Measurements from ENCODE around the gene CAMSAP1.

The CAMSAP1 gene

GRCh38 chr9:135840107-135840506 lies 67.2 kb downstream of the CAMSAP1 start:
- no peak overlapping the region for H3K18ac ChIP-seq (ENCODE audit: low read depth in 1 of 2, low read length in 2 of 2)
- H4K8ac ChIP-seq (ENCODE audit: low read length), result no peak overlapping the region
- H2BK120ac ChIP-seq (ENCODE audit: low read depth, low read length), result no peak overlapping the region
- no peak overlapping the region for H3K4me2 ChIP-seq (ENCODE audit: low read length, poor library complexity, severe bottlenecking)
- H3K27me3 ChIP-seq (ENCODE audit: control insufficient read depth in 1 of 2, insufficient read depth in 1 of 2, low read length in 2 of 2), result no peaks in the 10 kb centered on the region
- H3K4me1 ChIP-seq (ENCODE audit: control insufficient read depth, insufficient read depth, low read depth, low read length), result peaks cover 11% of the 10 kb centered on the region
- H3K36me3 ChIP-seq (ENCODE audit: control insufficient read depth in 1 of 2, insufficient read depth in 2 of 2, low read depth in 1 of 2, low read length in 2 of 2), result peaks cover 8 to 34% of the 10 kb centered on the region in 2 experiments
- no peak overlapping the region for H3K14ac ChIP-seq (ENCODE audit: low read length in 2 of 2)
- no peak overlapping the region for H2BK12ac ChIP-seq (ENCODE audit: low read length in 2 of 2)
- H4K91ac ChIP-seq (ENCODE audit: low read length), result no peak overlapping the region
- peak overlapping the region in 1 of 2 experiments; percentile 26 for H3K23ac ChIP-seq (ENCODE audit: low read length in 2 of 2)
- no peak overlapping the region for H2AK5ac ChIP-seq (ENCODE audit: low read length, severe bottlenecking)
- H3K4me3 ChIP-seq (ENCODE audit: insufficient read depth in 1 of 2, low read depth in 1 of 2, low read length in 2 of 2), result no peak overlapping the region
- H3K9me3 ChIP-seq (ENCODE audit: control insufficient read depth, low read length), result peaks cover 6% of the 10 kb centered on the region
- no peak overlapping the region for H3K9ac ChIP-seq (ENCODE audit: low read length)
- WGBS, result 96% methylated on average over 9 of the region's 9 CpGs
- H2BK5ac ChIP-seq (ENCODE audit: low read depth, low read length, poor library complexity, severe bottlenecking), result no peak overlapping the region
- H3K27ac ChIP-seq (ENCODE audit: low read length, poor library complexity, severe bottlenecking), result no peak overlapping the region
- H3K79me1 ChIP-seq (replicated peaks; ENCODE audit: low read length, poor library complexity, severe bottlenecking), result peaks cover 35% of the 10 kb centered on the region
- no peak overlapping the region for H3K4ac ChIP-seq (ENCODE audit: low read depth in 1 of 2, low read length in 2 of 2)
- H2BK15ac ChIP-seq (ENCODE audit: low read depth, poor library complexity, severe bottlenecking), result no peak overlapping the region
- DNase-seq, result no peak
- no peak overlapping the region for H2AFZ ChIP-seq (ENCODE audit: low read depth, low read length)

DNA sequence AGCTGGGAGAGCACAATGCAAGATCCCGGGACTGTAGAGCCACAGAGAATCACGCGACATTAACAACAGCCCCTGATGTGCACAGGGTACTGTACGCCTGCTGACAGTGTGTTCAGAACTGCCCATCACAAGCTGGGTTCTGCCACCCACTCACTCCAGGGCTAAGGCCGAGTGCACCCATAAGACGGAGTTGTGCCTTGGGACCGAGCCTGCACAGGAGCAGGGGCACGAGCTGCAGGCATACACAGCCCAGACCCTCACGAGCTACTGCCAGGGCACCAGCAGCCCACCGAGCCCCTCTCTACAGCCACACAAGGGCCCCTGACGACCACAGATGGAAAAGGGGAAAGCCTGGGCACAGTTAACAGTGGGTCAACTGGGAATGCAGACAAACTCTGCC lies 67.8 kb downstream of the CAMSAP1 start:
- peaks cover 39% of the 10 kb centered on the region for H3K79me1 ChIP-seq (replicated peaks; ENCODE audit: low read length, poor library complexity, severe bottlenecking)
- H3K36me3 ChIP-seq (ENCODE audit: control insufficient read depth in 1 of 2, insufficient read depth in 2 of 2, low read depth in 1 of 2, low read length in 2 of 2), result peaks cover 8 to 38% of the 10 kb centered on the region in 2 experiments
- H3K9me3 ChIP-seq (ENCODE audit: control insufficient read depth, low read length), result peaks cover 6% of the 10 kb centered on the region
- H3K18ac ChIP-seq (ENCODE audit: low read depth in 1 of 2, low read length in 2 of 2), result no peak overlapping the region
- H2BK5ac ChIP-seq (ENCODE audit: low read depth, low read length, poor library complexity, severe bottlenecking), result no peak overlapping the region
- H2AFZ ChIP-seq (ENCODE audit: low read depth, low read length), result no peak overlapping the region
- H3K4me3 ChIP-seq (ENCODE audit: insufficient read depth in 1 of 2, low read depth in 1 of 2, low read length in 2 of 2), result no peak overlapping the region
- H3K23ac ChIP-seq (ENCODE audit: low read length in 2 of 2), result no peak overlapping the region
- H2AK5ac ChIP-seq (ENCODE audit: low read length, severe bottlenecking), result no peak overlapping the region
- H3K4me1 ChIP-seq (ENCODE audit: control insufficient read depth, insufficient read depth, low read depth, low read length), result peaks cover 11% of the 10 kb centered on the region
- whole genome bisulfite sequencing, result 98% methylated on average over 11 of the region's 11 CpGs
- DNase-seq, result no peak
- no peaks in the 10 kb centered on the region for H3K27me3 ChIP-seq (ENCODE audit: control insufficient read depth in 1 of 2, insufficient read depth in 1 of 2, low read length in 2 of 2)
- no peak overlapping the region for H4K8ac ChIP-seq (ENCODE audit: low read length)
- no peak overlapping the region for H4K91ac ChIP-seq (ENCODE audit: low read length)
- no peak overlapping the region for H3K14ac ChIP-seq (ENCODE audit: low read length in 2 of 2)
- H2BK12ac ChIP-seq (ENCODE audit: low read length in 2 of 2), result no peak overlapping the region
- no peak overlapping the region for H3K4ac ChIP-seq (ENCODE audit: low read depth in 1 of 2, low read length in 2 of 2)
- no peak overlapping the region for H3K9ac ChIP-seq (ENCODE audit: low read length)
- no peak overlapping the region for H2BK120ac ChIP-seq (ENCODE audit: low read depth, low read length)
- no peak overlapping the region for H3K27ac ChIP-seq (ENCODE audit: low read length, poor library complexity, severe bottlenecking)
- H2BK15ac ChIP-seq (ENCODE audit: low read depth, poor library complexity, severe bottlenecking), result no peak overlapping the region
- H3K4me2 ChIP-seq (ENCODE audit: low read length, poor library complexity, severe bottlenecking), result no peak overlapping the region

DNA sequence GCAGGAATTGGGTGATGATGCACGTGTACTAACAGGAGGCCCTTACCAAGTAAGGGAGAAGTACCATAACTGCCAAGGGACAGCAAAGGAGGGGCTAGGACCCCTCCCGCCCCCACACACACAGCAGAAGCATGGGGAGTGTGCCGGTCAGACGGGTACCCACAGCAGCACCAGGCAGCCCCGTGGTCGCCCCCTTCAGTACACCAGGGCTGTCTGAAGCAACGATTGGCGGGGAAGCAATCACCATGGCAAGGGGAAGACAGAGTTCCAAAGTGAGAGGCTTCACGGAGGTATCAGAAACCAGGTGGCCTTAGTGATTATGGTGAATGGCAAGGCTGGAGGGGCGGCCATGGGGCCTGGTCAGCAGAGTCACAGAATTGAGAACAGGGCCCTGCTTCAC lies 72.2 kb downstream of the CAMSAP1 start:
- Histone ChIP-seq H3K4me1 (ENCODE audit: control insufficient read depth, insufficient read depth, low read depth, low read length) (peaks cover 4% of the 10 kb centered on the region), H3K27me3 (ENCODE audit: control insufficient read depth in 1 of 2, insufficient read depth in 1 of 2, low read length in 2 of 2) (no peaks in the 10 kb centered on the region), H3K14ac (ENCODE audit: low read length in 2 of 2) (no peak overlapping the region), H3K4ac (ENCODE audit: low read depth in 1 of 2, low read length in 2 of 2) (no peak overlapping the region), H2BK120ac (ENCODE audit: low read depth, low read length) (no peak overlapping the region), H3K9ac (ENCODE audit: low read length) (no peak overlapping the region), H2AK5ac (ENCODE audit: low read length, severe bottlenecking) (no peak overlapping the region), H3K27ac (ENCODE audit: low read length, poor library complexity, severe bottlenecking) (no peak overlapping the region), H3K4me3 (ENCODE audit: insufficient read depth in 1 of 2, low read depth in 1 of 2, low read length in 2 of 2) (no peak overlapping the region), H2BK15ac (ENCODE audit: low read depth, poor library complexity, severe bottlenecking) (no peak overlapping the region), H2AFZ (ENCODE audit: low read depth, low read length) (no peak overlapping the region), H3K18ac (ENCODE audit: low read depth in 1 of 2, low read length in 2 of 2) (no peak overlapping the region), H3K9me3 (ENCODE audit: control insufficient read depth, low read length) (no peaks in the 10 kb centered on the region), H3K36me3 (ENCODE audit: control insufficient read depth in 1 of 2, insufficient read depth in 2 of 2, low read depth in 1 of 2, low read length in 2 of 2) (peaks cover 0 to 28% of the 10 kb centered on the region in 2 experiments), H4K8ac (ENCODE audit: low read length) (no peak overlapping the region), H3K23ac (ENCODE audit: low read length in 2 of 2) (no peak overlapping the region), H4K91ac (ENCODE audit: low read length) (no peak overlapping the region), H2BK12ac (ENCODE audit: low read length in 2 of 2) (peak overlapping the region in 1 of 2 experiments; percentile 11), H3K4me2 (ENCODE audit: low read length, poor library complexity, severe bottlenecking) (no peak overlapping the region), H3K79me1 (replicated peaks; ENCODE audit: low read length, poor library complexity, severe bottlenecking) (peaks cover 26% of the 10 kb centered on the region), H2BK5ac (ENCODE audit: low read depth, low read length, poor library complexity, severe bottlenecking) (no peak overlapping the region)
- 94% methylated on average over 10 of the region's 10 CpGs for WGBS
- DNase-seq, result no peak

GRCh38 chr9:135833864-135834263 lies 73.5 kb downstream of the CAMSAP1 start:
- Histone ChIP-seq H3K18ac (ENCODE audit: low read depth in 1 of 2, low read length in 2 of 2) (no peak overlapping the region), H3K9ac (ENCODE audit: low read length) (no peak overlapping the region), H3K4ac (ENCODE audit: low read depth in 1 of 2, low read length in 2 of 2) (no peak overlapping the region)

More at GRCh38 chr9:135833864-135834263, 73.5 kb downstream of the CAMSAP1 start:
- H2BK15ac ChIP-seq (ENCODE audit: low read depth, poor library complexity, severe bottlenecking), result no peak overlapping the region
- DNase-seq, result no peak
- H2AFZ ChIP-seq (ENCODE audit: low read depth, low read length), result no peak overlapping the region
- H4K8ac ChIP-seq (ENCODE audit: low read length), result no peak overlapping the region
- H3K79me1 ChIP-seq (replicated peaks; ENCODE audit: low read length, poor library complexity, severe bottlenecking), result peaks cover 17% of the 10 kb centered on the region
- no peak overlapping the region for H3K23ac ChIP-seq (ENCODE audit: low read length in 2 of 2)
- H3K27ac ChIP-seq (ENCODE audit: low read length, poor library complexity, severe bottlenecking), result no peak overlapping the region
- H3K14ac ChIP-seq (ENCODE audit: low read length in 2 of 2), result no peak overlapping the region
- H3K4me3 ChIP-seq (ENCODE audit: insufficient read depth in 1 of 2, low read depth in 1 of 2, low read length in 2 of 2), result no peak overlapping the region
- H2BK120ac ChIP-seq (ENCODE audit: low read depth, low read length), result no peak overlapping the region
- H2BK12ac ChIP-seq (ENCODE audit: low read length in 2 of 2), result no peak overlapping the region
- peaks cover 3% of the 10 kb centered on the region for H3K9me3 ChIP-seq (ENCODE audit: control insufficient read depth, low read length)
- no peak overlapping the region for H3K4me2 ChIP-seq (ENCODE audit: low read length, poor library complexity, severe bottlenecking)
- peaks cover 0 to 16% of the 10 kb centered on the region in 2 experiments for H3K36me3 ChIP-seq (ENCODE audit: control insufficient read depth in 1 of 2, insufficient read depth in 2 of 2, low read depth in 1 of 2, low read length in 2 of 2)
- H2AK5ac ChIP-seq (ENCODE audit: low read length, severe bottlenecking), result no peak overlapping the region
- no peaks in the 10 kb centered on the region for H3K27me3 ChIP-seq (ENCODE audit: control insufficient read depth in 1 of 2, insufficient read depth in 1 of 2, low read length in 2 of 2)
- H3K4me1 ChIP-seq (ENCODE audit: control insufficient read depth, insufficient read depth, low read depth, low read length), result no peaks in the 10 kb centered on the region
- H2BK5ac ChIP-seq (ENCODE audit: low read depth, low read length, poor library complexity, severe bottlenecking), result no peak overlapping the region
- no peak overlapping the region for H4K91ac ChIP-seq (ENCODE audit: low read length)
- 89% methylated on average over 3 of the region's 3 CpGs for WGBS
